Glutamatergic neuron (in vitro differentiated cells): Measurements from ENCODE around the gene RAP1GAP. TPM values are rescaled to one million over a fixed set of nuclear protein-coding genes. Genes with fewer than 3 reads are reported as not detected.

Experiments used
- DNase-seq: peaks from one replicate; pipeline ENCODE4 v3.0.0; 2022
- H3K27ac Mint-ChIP-seq: one replicate; pipeline ENCODE4 v1.8.0; 2020; ENCODE audit warnings: mild to moderate bottlenecking, mixed read lengths, inconsistent platforms; ENCODE audit not compliant: unreplicated experiment
- H3K27me3 Mint-ChIP-seq: one replicate; pipeline ENCODE4 v1.8.0; 2020; ENCODE audit warnings: mild to moderate bottlenecking, moderate library complexity, mixed read lengths, inconsistent platforms; ENCODE audit not compliant: unreplicated experiment
- H3K36me3 Mint-ChIP-seq: one replicate; pipeline ENCODE4 v1.8.0; 2020; ENCODE audit warnings: mild to moderate bottlenecking, mixed read lengths, inconsistent platforms; ENCODE audit not compliant: unreplicated experiment
- H3K4me1 Mint-ChIP-seq: one replicate; pipeline ENCODE4 v1.8.0; 2020; ENCODE audit warnings: mild to moderate bottlenecking, low read depth, mixed read lengths, inconsistent platforms; ENCODE audit not compliant: unreplicated experiment
- H3K4me3 Mint-ChIP-seq: one replicate; pipeline ENCODE4 v1.8.0; 2020; ENCODE audit warnings: mild to moderate bottlenecking, mixed read lengths, inconsistent platforms; ENCODE audit not compliant: unreplicated experiment
- H3K9me3 Mint-ChIP-seq: one replicate; pipeline ENCODE4 v1.8.0; 2020; ENCODE audit warnings: mild to moderate bottlenecking, moderate library complexity, mixed read lengths, inconsistent platforms; ENCODE audit not compliant: unreplicated experiment
- CTCF ChIP-seq: fragments of 200-600 bp; sonication (generic); IDR thresholded peaks from one replicate; pipeline ENCODE4 v1.5.0; 2021; ENCODE audit not compliant: partially characterized antibody, unreplicated experiment
- total RNA-seq: library from RNA; stranded (reverse); fragmentation: NEBNext Ultra II Directional; extraction: Animal tissue kit (Norgen Biotek cat#: 25700); gene quantifications from one replicate; pipeline ENCODE4 v1.2.1, GENCODE V29; 2021; ENCODE audit not compliant: unreplicated experiment

Gene RAP1GAP
- total RNA-seq, 1 donor from 2014 or later, result 4.8 TPM

- Mint-ChIP-seq H3K27me3 (peaks cover 8% of the 10 kb centered on the region), H3K27ac (no peak overlapping the region), H3K9me3 (peaks cover 6% of the 10 kb centered on the region), H3K4me3 (no peak overlapping the region), H3K36me3 (no peaks in the 10 kb centered on the region), H3K4me1 (peaks cover 10% of the 10 kb centered on the region)
- no peak for DNase-seq
- TF ChIP-seq CTCF, result no peak
Measured at GRCh38 chr1:21619375-21619947, 49.7 kb downstream of the RAP1GAP start.

DNA sequence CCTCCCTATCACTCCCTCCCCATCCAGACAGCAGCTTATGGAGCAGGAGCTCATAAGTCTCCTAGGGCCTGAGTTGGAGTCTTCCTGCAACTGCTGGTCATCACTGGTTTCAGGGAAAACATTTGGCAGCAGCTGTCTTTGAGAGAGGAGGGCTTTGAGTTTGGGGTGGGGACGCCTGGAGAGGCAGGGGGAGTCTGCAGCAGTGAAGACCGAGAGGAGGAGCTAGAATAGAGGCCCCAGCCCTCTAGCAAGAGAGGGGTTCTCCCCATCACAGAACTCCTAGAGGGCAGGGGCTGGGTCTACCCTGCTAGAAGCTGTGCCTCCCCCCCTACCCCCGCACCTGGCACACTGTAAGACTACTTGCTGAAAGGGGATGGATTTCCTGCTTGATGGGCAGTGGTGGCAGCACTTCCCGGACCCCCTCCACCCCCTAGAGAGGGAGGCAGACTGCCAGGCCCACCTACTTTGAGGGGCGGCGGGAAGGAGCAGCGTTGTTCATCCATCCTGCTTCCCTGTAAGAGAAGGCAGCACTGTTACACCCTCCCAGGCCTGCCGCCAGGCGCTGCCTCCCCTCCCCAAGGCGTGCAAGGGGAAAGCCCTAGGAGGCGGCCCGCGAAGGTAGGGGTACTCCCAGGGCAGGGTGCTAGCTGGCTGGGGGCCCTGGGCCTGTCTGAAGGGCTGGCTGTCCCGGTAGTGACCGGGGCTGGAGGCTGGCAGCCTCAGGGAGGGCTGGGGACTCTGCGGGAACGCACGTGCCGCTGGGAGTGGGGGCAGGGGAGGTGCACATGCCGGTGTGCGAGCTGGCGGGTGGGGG is 50.4 kb downstream of the RAP1GAP start:
- H3K4me1 Mint-ChIP-seq, result peaks cover 8% of the 10 kb centered on the region
- H3K36me3 Mint-ChIP-seq, result no peaks in the 10 kb centered on the region
- peaks cover 4% of the 10 kb centered on the region for H3K9me3 Mint-ChIP-seq
- H3K4me3 Mint-ChIP-seq, result no peak overlapping the region
- TF ChIP-seq CTCF, result no peak
- DNase-seq, result no peak
- peaks cover 8% of the 10 kb centered on the region for H3K27me3 Mint-ChIP-seq
- no peak overlapping the region for H3K27ac Mint-ChIP-seq

- Mint-ChIP-seq H3K36me3 (no peaks in the 10 kb centered on the region), H3K4me3 (no peak overlapping the region), H3K4me1 (peaks cover 8% of the 10 kb centered on the region), H3K9me3 (peaks cover 4% of the 10 kb centered on the region), H3K27me3 (peaks cover 6% of the 10 kb centered on the region), H3K27ac (no peak overlapping the region)
- no peak for DNase-seq
- TF ChIP-seq CTCF, result no peak
Measured at GRCh38 chr1:21618059-21618458, 51.1 kb downstream of the RAP1GAP start.

DNA sequence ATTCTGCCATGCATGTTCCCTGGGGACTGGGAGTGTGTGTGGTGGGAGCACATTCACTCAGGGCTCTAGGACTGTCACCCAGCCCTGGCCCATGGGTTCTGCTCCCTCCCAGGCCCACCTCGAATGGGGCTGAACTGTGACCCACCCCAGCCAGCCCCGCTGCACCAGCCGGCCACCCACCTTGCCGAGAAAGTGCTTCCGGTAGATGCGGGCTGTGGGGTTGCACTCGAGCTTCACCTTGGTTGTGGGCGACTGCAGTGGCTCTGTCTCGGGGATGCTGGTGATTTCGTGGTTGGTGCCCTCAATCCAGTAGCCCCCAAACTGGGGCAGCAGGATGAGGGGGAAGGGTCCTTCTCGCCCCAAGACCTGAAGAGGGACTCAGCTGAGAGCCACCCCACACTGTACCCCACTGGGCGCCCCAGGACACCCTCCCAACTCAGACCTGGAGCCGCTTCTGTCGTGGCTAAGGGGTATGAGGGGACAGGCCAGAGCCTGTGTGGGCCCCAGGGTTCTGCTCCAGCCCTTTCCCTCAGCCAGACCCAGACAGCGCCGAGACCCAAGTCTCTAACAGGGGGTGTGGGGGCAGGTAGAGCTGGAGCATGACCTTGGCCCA is 51.9 kb downstream of the RAP1GAP start:
- DNase-seq, result no peak
- H3K4me1 Mint-ChIP-seq, result peaks cover 8% of the 10 kb centered on the region
- no peaks in the 10 kb centered on the region for H3K36me3 Mint-ChIP-seq
- TF ChIP-seq CTCF, result no peak
- peaks cover 6% of the 10 kb centered on the region for H3K9me3 Mint-ChIP-seq
- H3K4me3 Mint-ChIP-seq, result no peak overlapping the region
- peaks cover 6% of the 10 kb centered on the region for H3K27me3 Mint-ChIP-seq
- H3K27ac Mint-ChIP-seq, result no peak overlapping the region

- Mint-ChIP-seq H3K27ac (no peak overlapping the region), H3K27me3 (peaks cover 6% of the 10 kb centered on the region), H3K4me3 (no peak overlapping the region), H3K36me3 (no peaks in the 10 kb centered on the region), H3K4me1 (peaks cover 8% of the 10 kb centered on the region), H3K9me3 (peaks cover 6% of the 10 kb centered on the region)
- no peak for DNase-seq
- TF ChIP-seq CTCF, result no peak
Measured at GRCh38 chr1:21616372-21616771, 52.8 kb downstream of the RAP1GAP start.
